Tibial artery (tissue), 4 donors: Measurements from ENCODE around the gene TMEM165.

Experiments used
- DNase-seq, 2 donors: peaks; one replicate each; pipeline ENCODE4 v3.0.0-alpha.2; 2019
- H3K27ac ChIP-seq, 2 donors: fragments of 200-600 bp; sonication (generic) in 1 of 2; 1 replicate in 1 of 2; 2 replicates in 1 of 2; pipeline ENCODE4 v1.5.1; 2018 to 2019; ENCODE audit warnings: mild to moderate bottlenecking in 1 of 2
- H3K27me3 ChIP-seq, 2 donors: fragments of 200-600 bp; sonication (generic) in 1 of 2; one replicate each; pipeline versions ENCODE4 v1.5.1 to v1.6.0; 2016 to 2019
- H3K36me3 ChIP-seq, 3 donors: fragments of 200-600 bp; sonication (generic) in 2 of 3; one replicate each; pipeline ENCODE4 v1.5.1; 2016 to 2019; ENCODE audit warnings: mild to moderate bottlenecking in 2 of 3
- H3K4me1 ChIP-seq, 4 donors: fragments of 200-600 bp; sonication (generic) in 2 of 4; 1 replicate in 3 of 4; 2 replicates in 1 of 4; pipeline ENCODE4 v1.5.1; 2016 to 2019
- H3K4me3 ChIP-seq, 2 donors: fragments of 200-600 bp; sonication (generic) in 1 of 2; 1 replicate in 1 of 2; 2 replicates in 1 of 2; pipeline ENCODE4 v1.5.1; 2018 to 2019; ENCODE audit warnings: mild to moderate bottlenecking in 2 of 2
- H3K9me3 ChIP-seq, 3 donors: fragments of 200-600 bp; sonication (generic) in 1 of 3; one replicate each; pipeline ENCODE4 v1.5.1; 2016 to 2019
- CTCF ChIP-seq, 2 experiments: fragments of 200-600 bp in 1 of 2; fragments of 450-650 bp in 1 of 2; IDR thresholded peaks; one replicate each; pipeline ENCODE4 v1.5.1; 2017 to 2019; ENCODE audit warnings: antibody characterized with exemption in 2 of 2, mild to moderate bottlenecking in 1 of 2, moderate library complexity in 1 of 2
- intact Hi-C: fragments of 100-400 bp; cut with DNase I; formaldehyde crosslinking; loops from one replicate; pipeline ENCODE4 v1.15.0; 2023; ENCODE audit warnings: low total_unique reads

Gene TMEM165

GRCh38 chr4:55458164-55458563 is 62.4 kb downstream of the TMEM165 start:
- H3K27ac ChIP-seq: no peak overlapping the region
- intact Hi-C loops: no loop called here
- DNase-seq: no peak
- H3K36me3 ChIP-seq: peaks cover 0 to 17% (median 0%) of the 10 kb centered on the region in 3 donors
- H3K4me3 ChIP-seq: no peak overlapping the region
- no peak for TF ChIP-seq CTCF (IDR thresholded peaks at IDR 0.05)
- H3K27me3 ChIP-seq: no peaks in the 10 kb centered on the region
- H3K4me1 ChIP-seq: no peaks in the 10 kb centered on the region
- no peaks in the 10 kb centered on the region for H3K9me3 ChIP-seq

- DNase-seq: no peak
- no peaks in the 10 kb centered on the region for H3K4me1 ChIP-seq
- no peak for TF ChIP-seq CTCF (IDR thresholded peaks at IDR 0.05)
- H3K27ac ChIP-seq: no peak overlapping the region
- no peaks in the 10 kb centered on the region for H3K27me3 ChIP-seq
- peaks cover 0 to 17% (median 0%) of the 10 kb centered on the region in 3 donors for H3K36me3 ChIP-seq
- H3K4me3 ChIP-seq: no peak overlapping the region
- H3K9me3 ChIP-seq: no peaks in the 10 kb centered on the region
- intact Hi-C loops: no loop called here
Observed at GRCh38 chr4:55458611-55459010, 62.9 kb downstream of the TMEM165 start.

- no peak for TF ChIP-seq CTCF (IDR thresholded peaks at IDR 0.05)
- intact Hi-C loops: no loop called here
- Histone ChIP-seq H3K9me3 (no peaks in the 10 kb centered on the region), H3K27me3 (no peaks in the 10 kb centered on the region), H3K27ac (no peak overlapping the region), H3K4me1 (no peaks in the 10 kb centered on the region), H3K36me3 (peaks cover 10 to 28% (median 26%) of the 10 kb centered on the region in 3 donors), H3K4me3 (no peak overlapping the region)
- DNase-seq: no peak
Observed at GRCh38 chr4:55466001-55466400, 70.2 kb downstream of the TMEM165 start.

GRCh38 chr4:55468724-55469123 is 73.0 kb downstream of the TMEM165 start:
- H3K27me3 ChIP-seq: no peaks in the 10 kb centered on the region
- no peaks in the 10 kb centered on the region for H3K9me3 ChIP-seq
- DNase-seq: no peak
- intact Hi-C loops: no loop called here
- H3K4me1 ChIP-seq: no peaks in the 10 kb centered on the region
- peaks cover 16 to 38% (median 21%) of the 10 kb centered on the region in 3 donors for H3K36me3 ChIP-seq
- H3K27ac ChIP-seq: no peak overlapping the region
- TF ChIP-seq CTCF (IDR thresholded peaks at IDR 0.05): no peak
- H3K4me3 ChIP-seq: no peak overlapping the region

DNA sequence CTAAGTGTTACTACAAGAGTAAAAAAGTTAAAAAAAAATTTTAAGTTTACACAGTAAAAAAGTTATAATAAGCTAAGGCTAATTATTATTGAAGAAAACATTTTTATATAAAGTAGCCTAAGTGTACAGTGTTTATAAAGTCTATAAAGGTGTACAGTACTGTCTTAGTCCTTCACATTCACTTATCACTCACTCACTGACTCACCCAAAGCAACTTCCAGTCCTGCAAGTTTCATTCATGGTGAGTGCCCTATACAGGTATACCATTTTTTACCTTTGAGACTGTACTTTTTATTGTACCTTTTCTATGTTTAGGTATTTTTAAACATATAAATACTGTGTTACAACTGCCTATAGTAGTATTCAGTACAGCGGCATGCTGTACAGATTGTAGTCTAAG is 74.2 kb downstream of the TMEM165 start:
- no peak for DNase-seq
- Histone ChIP-seq H3K27ac (no peak overlapping the region), H3K9me3 (no peaks in the 10 kb centered on the region), H3K4me1 (no peaks in the 10 kb centered on the region), H3K27me3 (no peaks in the 10 kb centered on the region), H3K36me3 (peaks cover 21 to 47% (median 33%) of the 10 kb centered on the region in 3 donors), H3K4me3 (no peak overlapping the region)
- TF ChIP-seq CTCF (IDR thresholded peaks at IDR 0.05): no peak
- intact Hi-C loops: no loop called here
